ENCODE data around the gene CAMSAP3.
"Not testable (repeated sequence)": the region's sequence is repeated elsewhere in the genome, so short reads cannot be mapped to it uniquely, and the experiment has no call there.

The CAMSAP3 gene

GRCh38 chr19:7642295-7643030 lies 46.8 kb downstream of the CAMSAP3 start:
- H3K4me3 ChIP-seq (ENCODE audit: low read depth, low read length) = no peak overlapping the region
- no peak for TF ChIP-seq CTCF (IDR thresholded peaks at IDR 0.05; ENCODE audit: insufficient read depth, low read length, missing control alignments)
- ChIA-PET POLR2A (no interaction called here), CTCF (interaction anchor here (1.6 to 2.8 kb wide), 2 partner anchors 8 to 39 kb away, joined by 5 to 18 read pairs; partner anchors contain the start of gene TRAPPC5)
- DNase-seq (ENCODE audit: low read depth, low spot score) = no peak

GRCh38 chr19:7643031-7643415 lies 47.4 kb downstream of the CAMSAP3 start:
- no peak for TF ChIP-seq CTCF (IDR thresholded peaks at IDR 0.05; ENCODE audit: insufficient read depth, low read length, missing control alignments)
- H3K4me3 ChIP-seq (ENCODE audit: low read depth, low read length) = no peak overlapping the region
- CTCF ChIA-PET = interaction anchor here (2.8 kb wide), 1 partner anchor 8 kb away, joined by 18 read pairs; no protein-coding TSS in a partner anchor
- no peak for DNase-seq (ENCODE audit: low read depth, low spot score)
- POLR2A ChIA-PET = no interaction called here

- POLR2A ChIA-PET; H3K4me3 ChIP-seq (ENCODE audit: low read depth, low read length); DNase-seq (ENCODE audit: low read depth, low spot score): not testable (repeated sequence)
- CTCF ChIA-PET = interaction anchor here (1.1 kb wide), 1 partner anchor 157 kb away, joined by 3 read pairs; no protein-coding TSS in a partner anchor
Measured at GRCh38 chr19:7643629-7644549, 48.2 kb downstream of the CAMSAP3 start.

- ChIA-PET POLR2A (no interaction called here), CTCF (interaction anchor here (1.1 kb wide), 1 partner anchor 156 kb away, joined by 3 read pairs; no protein-coding TSS in a partner anchor)
- no peak for DNase-seq (ENCODE audit: low read depth, low spot score)
- no peak overlapping the region for H3K4me3 ChIP-seq (ENCODE audit: low read depth, low read length)
- no peak for TF ChIP-seq CTCF (IDR thresholded peaks at IDR 0.05; ENCODE audit: insufficient read depth, low read length, missing control alignments)
Measured at GRCh38 chr19:7644550-7644877, 48.9 kb downstream of the CAMSAP3 start.

GRCh38 chr19:7645163-7645562 lies 49.5 kb downstream of the CAMSAP3 start:
- POLR2A ChIA-PET = no interaction called here
- no peak for DNase-seq (ENCODE audit: low read depth, low spot score)

More at GRCh38 chr19:7645163-7645562, 49.5 kb downstream of the CAMSAP3 start:
- no peak for TF ChIP-seq CTCF (IDR thresholded peaks at IDR 0.05; ENCODE audit: insufficient read depth, low read length, missing control alignments)
- no peak overlapping the region for H3K4me3 ChIP-seq (ENCODE audit: low read depth, low read length)
- CTCF ChIA-PET = no interaction called here

Measured in AG04449 (cell line).